Stimulated activated naive B cell treated with anti-CD40 and anti-IgM and Interleukin-4, amounts not matched to agents 10 μg/mL and 1 μg/mL and 100 μg/mL, for 72 hours (primary cell): ENCODE results near the gene FOXO3.

ENCODE experiments used
- ATAC-seq, 2 donors: fragments of 150-1000 bp; cut with Tn5 transposase; replicated peaks; 2 replicates each; pipeline ENCODE4 v1.10.0; 2021; ENCODE audit warnings: moderate library complexity in 1 of 2
- DNase-seq: peaks from one replicate; pipeline ENCODE4 v3.0.0; 2021
- H3K27ac Mint-ChIP-seq: one replicate; pipeline ENCODE4 v1.8.0; 2022; ENCODE audit warnings: mild to moderate bottlenecking, mixed read lengths
- H3K27me3 Mint-ChIP-seq, 2 donors: one replicate each; pipeline ENCODE4 v1.8.0; 2022; ENCODE audit warnings: mixed read lengths in 2 of 2
- H3K36me3 Mint-ChIP-seq, 2 donors: one replicate each; pipeline ENCODE4 v1.8.0; 2022; ENCODE audit warnings: mixed read lengths in 2 of 2, mild to moderate bottlenecking in 1 of 2
- H3K4me1 Mint-ChIP-seq, 2 donors: one replicate each; pipeline ENCODE4 v1.8.0; 2022; ENCODE audit warnings: mixed read lengths in 2 of 2, mild to moderate bottlenecking in 1 of 2
- H3K4me3 Mint-ChIP-seq, 2 donors: one replicate each; pipeline ENCODE4 v1.8.0; 2022; ENCODE audit warnings: mild to moderate bottlenecking in 2 of 2, mixed read lengths in 2 of 2, moderate library complexity in 1 of 2
- H3K9me3 Mint-ChIP-seq, 2 donors: one replicate each; pipeline ENCODE4 v1.8.0; 2022; ENCODE audit warnings: mixed read lengths in 2 of 2, mild to moderate bottlenecking in 1 of 2

The FOXO3 gene

DNA sequence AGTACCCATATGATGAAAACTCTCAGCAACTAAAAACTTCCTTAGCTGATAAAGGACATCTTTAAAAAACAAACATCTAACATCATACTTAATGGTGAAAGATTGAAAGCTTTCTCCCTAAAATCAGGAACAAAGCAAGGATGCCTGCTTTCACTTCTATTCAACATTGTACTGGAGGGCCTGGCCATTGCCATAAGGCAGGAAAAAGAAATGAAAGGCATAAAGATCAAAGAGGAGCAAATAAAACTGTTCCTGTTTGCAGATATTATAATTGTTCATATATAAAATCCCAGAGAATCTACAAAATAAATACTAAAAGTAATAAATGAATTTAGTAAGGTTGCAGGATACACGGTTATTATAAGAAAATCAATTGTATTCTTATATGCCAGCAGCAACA is 162.9 kb downstream of the FOXO3 start:
- H3K27me3 Mint-ChIP-seq = peaks cover 11 to 17% of the 10 kb centered on the region in 2 donors
- H3K27ac Mint-ChIP-seq = no peak overlapping the region
- ATAC-seq (no peak), DNase-seq (no peak)
- peaks cover 5 to 6% of the 10 kb centered on the region in 2 donors for H3K9me3 Mint-ChIP-seq
- H3K4me3 Mint-ChIP-seq = no peak overlapping the region
- H3K4me1 Mint-ChIP-seq = peaks cover 3 to 10% of the 10 kb centered on the region in 2 donors
- H3K36me3 Mint-ChIP-seq = peaks cover 6 to 8% of the 10 kb centered on the region in 2 donors

DNA sequence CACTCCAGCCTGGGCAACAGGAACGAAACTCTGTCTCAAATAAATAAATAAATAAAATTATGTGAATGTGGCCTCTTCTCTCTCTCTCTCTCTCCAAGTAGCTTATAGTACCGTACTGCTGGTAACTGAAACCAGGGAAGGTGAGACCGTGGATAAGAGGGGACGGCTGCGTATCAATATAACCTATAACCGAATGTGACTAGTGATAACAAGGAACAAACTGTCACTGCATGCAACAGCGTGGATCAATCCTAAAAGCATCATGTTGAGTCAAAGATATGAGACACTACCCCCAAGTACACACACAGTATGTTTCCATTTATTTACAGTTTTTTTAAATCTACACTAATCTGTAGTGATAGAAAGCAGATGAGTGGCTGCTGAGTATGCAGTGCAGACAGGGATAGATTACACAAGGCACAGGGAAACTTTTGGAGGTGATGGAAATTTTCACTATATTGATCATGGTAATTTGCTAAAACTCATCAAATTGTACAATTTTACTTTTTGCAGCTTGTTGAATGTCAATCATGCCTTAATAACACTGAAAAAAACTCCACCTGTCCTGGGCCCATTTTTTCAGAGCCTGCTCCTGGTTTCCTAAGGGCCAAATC is 166.1 kb downstream of the FOXO3 start:
- Mint-ChIP-seq H3K4me3 (no peak overlapping the region), H3K36me3 (peaks cover 5 to 6% of the 10 kb centered on the region in 2 donors), H3K27me3 (peaks cover 3 to 13% of the 10 kb centered on the region in 2 donors), H3K9me3 (peaks cover 5 to 6% of the 10 kb centered on the region in 2 donors), H3K4me1 (no peaks in the 10 kb centered on the region), H3K27ac (no peak overlapping the region)
- ATAC-seq = no peak
- no peak for DNase-seq

DNA sequence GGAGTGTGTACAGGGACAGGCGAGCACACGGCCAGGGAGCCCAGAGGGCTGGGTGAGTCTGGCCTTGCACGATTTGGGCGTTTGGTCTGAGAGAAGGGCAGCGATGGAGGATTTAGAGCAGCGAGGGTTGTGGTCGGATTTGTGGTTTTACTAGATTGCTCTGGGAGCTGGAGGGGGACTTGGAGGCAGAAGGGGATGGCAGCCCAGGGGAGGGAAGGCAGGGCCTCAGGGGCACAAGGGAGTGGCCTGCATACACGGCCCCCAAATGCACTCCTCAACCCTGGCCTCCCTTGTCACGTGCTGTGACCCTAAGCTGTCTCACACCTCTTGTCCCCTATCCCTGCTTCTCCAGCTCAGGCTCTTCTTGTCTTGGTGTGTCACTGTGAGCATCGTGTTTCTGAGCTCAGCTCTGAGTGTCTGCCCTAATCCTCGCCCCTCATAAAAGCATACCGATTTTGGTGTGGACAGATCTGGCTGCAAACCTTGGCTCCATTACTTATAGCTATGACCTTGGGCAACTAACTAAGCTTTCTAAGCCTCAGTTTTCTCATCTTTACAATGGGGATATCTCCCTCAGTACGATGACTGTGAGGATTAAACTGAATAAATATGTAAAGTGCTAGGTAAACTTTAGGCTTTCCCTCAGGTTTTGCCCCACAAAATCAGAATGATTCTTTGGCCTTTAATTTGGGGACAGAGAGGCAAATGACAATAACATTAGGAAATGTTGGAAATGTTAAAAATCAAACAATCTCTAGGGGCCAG is 167.4 kb downstream of the FOXO3 start:
- no peak for DNase-seq
- H3K9me3 Mint-ChIP-seq = peaks cover 3 to 5% of the 10 kb centered on the region in 2 donors
- no peaks in the 10 kb centered on the region for H3K4me1 Mint-ChIP-seq
- H3K36me3 Mint-ChIP-seq = peaks cover 4% of the 10 kb centered on the region in 2 donors
- no peak overlapping the region for H3K4me3 Mint-ChIP-seq
- ATAC-seq = no peak
- peaks cover 3 to 13% of the 10 kb centered on the region in 2 donors for H3K27me3 Mint-ChIP-seq
- H3K27ac Mint-ChIP-seq = no peak overlapping the region

DNA sequence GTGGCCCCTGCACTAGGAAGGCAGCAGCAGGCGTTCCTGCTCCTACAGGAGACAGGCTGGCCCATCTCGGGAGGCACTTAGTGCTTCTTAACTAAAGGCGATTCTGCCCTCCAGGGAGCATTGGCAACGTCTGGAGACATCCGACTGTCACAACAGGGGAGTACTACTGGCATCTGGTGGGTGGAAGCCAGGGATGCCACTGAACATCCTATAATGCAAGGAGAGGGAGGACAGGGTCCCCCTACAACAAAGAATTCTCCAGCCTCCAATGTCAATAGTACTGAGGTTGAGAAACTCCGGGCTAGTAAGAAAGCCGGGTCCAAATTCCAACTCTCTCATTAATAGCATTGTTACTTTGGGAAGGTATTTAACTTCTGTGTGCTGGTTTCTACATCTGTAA is 168.1 kb downstream of the FOXO3 start:
- no peak overlapping the region for H3K27ac Mint-ChIP-seq
- no peak overlapping the region for H3K4me3 Mint-ChIP-seq
- ATAC-seq (no peak), DNase-seq (no peak)
- peaks cover 3 to 13% of the 10 kb centered on the region in 2 donors for H3K27me3 Mint-ChIP-seq
- H3K4me1 Mint-ChIP-seq = no peaks in the 10 kb centered on the region
- no peaks in the 10 kb centered on the region for H3K36me3 Mint-ChIP-seq
- H3K9me3 Mint-ChIP-seq = no peaks in the 10 kb centered on the region

DNA sequence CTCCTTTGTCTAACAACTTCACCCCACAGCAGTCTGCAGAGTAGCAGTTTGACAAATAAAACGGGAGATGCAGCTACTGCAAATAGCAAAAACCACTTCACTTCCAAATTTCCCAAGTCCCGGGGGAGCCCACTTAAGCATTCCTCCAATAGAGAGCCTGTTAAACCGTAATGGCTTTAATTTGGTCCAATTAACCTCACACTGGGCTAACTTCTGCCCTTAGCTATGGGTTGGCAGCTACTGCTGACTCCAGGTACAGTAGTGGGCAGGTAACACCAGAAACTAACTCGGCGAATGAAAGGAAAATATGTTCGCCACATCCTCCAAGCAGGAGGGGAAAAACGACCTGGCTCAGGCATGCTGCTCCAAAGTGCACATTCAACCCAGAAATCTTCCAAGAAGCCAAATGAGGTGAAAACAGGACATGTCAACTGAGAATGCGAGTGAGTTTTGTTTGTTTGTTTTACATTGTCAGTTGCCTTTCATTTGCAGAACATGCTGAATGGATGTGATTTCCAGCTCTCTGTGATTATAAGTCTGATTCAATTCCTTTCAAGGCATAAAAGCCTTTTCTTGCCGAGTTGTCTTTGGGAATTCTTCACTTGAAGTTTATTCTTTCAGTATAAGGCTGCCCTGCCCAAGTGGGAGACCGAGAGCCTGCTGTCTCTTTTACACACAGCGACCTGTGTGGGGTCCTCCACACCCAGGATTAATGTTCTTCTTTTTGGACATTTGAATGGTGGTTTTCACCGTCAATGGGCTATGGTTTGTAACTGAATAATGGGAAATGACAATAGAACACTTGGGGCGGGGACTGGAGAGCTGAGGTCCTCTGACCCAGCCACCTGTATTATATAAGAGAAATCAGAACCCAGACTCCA is 170.2 kb downstream of the FOXO3 start:
- Mint-ChIP-seq H3K27me3 (peaks cover 4 to 13% of the 10 kb centered on the region in 2 donors), H3K4me1 (peaks cover under 1 to 3% of the 10 kb centered on the region in 2 donors), H3K4me3 (no peak overlapping the region), H3K36me3 (no peaks in the 10 kb centered on the region), H3K27ac (no peak overlapping the region), H3K9me3 (no peaks in the 10 kb centered on the region)
- ATAC-seq (no peak), DNase-seq (no peak)

DNA sequence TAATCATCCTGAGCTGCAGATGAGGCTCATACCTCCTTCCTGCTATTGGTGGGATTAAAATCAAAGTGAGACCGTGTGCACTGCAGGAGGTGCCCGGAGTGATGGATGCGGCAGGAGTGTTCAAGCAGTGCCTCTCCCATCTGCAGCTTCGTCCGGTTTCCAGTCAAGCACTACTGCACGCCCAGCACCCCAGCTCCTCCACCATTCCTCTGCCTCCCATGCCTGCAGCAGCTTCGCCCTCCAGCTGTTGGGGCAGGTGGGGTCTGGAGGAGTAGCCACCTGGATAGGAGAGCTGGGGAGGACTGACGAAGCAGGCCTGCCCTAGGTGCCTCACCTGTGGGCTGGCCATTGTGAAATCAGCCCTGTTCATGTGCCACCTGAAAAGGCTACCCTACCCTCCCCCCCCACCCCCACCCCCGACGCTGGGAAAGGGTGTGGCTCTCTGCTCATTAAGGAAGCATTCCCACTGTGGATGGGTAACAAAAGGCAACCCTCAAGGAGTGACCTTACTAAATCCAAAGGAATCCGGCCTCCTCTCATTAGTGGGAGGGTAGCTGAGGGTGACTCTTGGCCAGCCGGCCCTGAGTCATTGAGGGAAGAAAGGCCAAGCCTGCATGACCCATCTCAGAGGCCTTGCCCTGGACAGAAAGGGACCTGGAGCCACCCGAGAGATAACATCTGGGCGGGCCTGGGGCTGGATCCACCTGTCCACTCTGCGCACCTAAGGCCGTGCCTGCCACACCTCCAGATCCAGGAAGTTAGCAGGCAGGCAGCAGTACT is 171.6 kb downstream of the FOXO3 start:
- Mint-ChIP-seq H3K27ac (no peak overlapping the region), H3K9me3 (no peaks in the 10 kb centered on the region), H3K36me3 (no peaks in the 10 kb centered on the region), H3K4me3 (no peak overlapping the region), H3K4me1 (peaks cover 6 to 7% of the 10 kb centered on the region in 2 donors), H3K27me3 (peaks cover 8 to 13% of the 10 kb centered on the region in 2 donors)
- no peak for DNase-seq
- no peak for ATAC-seq

DNA sequence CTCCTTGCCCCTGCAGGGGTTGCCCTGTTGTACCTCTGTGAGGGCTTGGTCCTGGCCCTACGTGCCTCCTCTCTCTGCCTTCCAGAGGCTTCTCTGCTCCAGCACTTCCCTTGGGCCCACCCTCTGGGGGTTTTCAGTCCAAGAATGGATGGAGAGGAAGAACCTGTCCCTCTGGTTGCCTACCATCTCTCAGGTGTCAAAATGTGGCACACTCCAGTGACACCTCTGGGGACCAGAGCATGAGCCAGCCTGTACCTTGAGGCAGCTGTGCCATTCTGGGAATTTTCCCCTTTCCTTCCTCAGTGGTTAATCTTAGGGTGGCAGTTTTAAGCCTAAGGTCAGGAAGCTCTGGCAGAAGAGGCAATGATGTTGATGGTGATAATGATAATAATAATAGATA is 172.3 kb downstream of the FOXO3 start:
- H3K4me1 Mint-ChIP-seq = peaks cover 6 to 7% of the 10 kb centered on the region in 2 donors
- H3K27ac Mint-ChIP-seq = no peak overlapping the region
- DNase-seq (no peak), ATAC-seq (no peak)
- no peak overlapping the region for H3K4me3 Mint-ChIP-seq
- H3K36me3 Mint-ChIP-seq = no peaks in the 10 kb centered on the region
- H3K9me3 Mint-ChIP-seq = no peaks in the 10 kb centered on the region
- peaks cover 8 to 15% of the 10 kb centered on the region in 2 donors for H3K27me3 Mint-ChIP-seq

DNA sequence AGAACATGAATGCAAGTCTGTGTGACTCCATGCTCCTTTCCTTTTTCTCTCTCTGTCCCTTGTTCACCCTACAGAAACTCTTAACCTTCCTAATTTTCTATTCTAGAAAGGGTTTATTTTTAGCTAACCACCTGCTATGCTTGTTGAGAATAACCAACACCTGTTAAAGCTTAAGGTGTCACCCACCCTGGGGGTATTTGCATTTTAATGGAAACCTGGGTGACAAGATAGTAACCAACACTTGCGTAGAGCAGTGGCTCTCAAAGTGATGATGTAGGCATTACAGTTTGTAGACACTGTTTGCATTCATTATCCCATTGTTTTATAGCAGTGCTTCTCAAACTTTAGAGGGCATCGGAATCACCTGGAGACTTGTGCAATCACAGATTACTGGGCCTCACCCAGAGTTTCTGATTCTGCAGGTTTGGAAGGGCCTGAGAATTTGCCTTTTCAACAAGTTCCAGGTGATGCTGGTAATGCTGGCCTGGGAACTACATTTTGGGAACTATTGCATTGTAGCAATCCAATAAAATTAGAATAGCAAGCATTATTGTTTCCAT is 173.1 kb downstream of the FOXO3 start:
- H3K27ac Mint-ChIP-seq = no peak overlapping the region
- peaks cover 6 to 9% of the 10 kb centered on the region in 2 donors for H3K4me1 Mint-ChIP-seq
- H3K4me3 Mint-ChIP-seq = no peak overlapping the region
- H3K36me3 Mint-ChIP-seq = no peaks in the 10 kb centered on the region
- H3K9me3 Mint-ChIP-seq = no peaks in the 10 kb centered on the region
- ATAC-seq (no peak), DNase-seq (no peak)
- peaks cover 11 to 20% of the 10 kb centered on the region in 2 donors for H3K27me3 Mint-ChIP-seq
